ENCODE results near the gene ATXN7.

ATXN7 gene

DNA sequence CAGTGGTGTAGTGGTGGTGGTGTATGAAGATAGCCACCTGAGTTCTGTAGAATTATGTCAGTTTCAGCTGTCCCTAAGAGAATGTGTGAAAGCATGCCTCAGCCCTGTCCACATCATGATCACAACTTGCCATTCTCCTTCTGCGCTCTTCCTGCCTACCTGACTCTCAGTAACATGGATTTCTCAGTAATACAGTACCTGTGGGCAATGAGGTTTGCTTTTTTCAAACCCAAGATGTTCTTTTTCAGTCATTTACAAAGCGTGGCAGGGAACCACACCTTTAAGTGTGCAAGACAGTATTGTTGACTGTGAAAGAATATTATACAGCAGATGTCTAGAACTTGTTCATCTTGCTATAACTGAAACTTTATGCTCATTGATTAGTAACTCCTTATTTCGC, 120.7 kb downstream of the ATXN7 start:
- Histone ChIP-seq H3K9ac (ENCODE audit: low read depth, low read length) (no peak overlapping the region), H3K36me3 (ENCODE audit: control insufficient read depth, insufficient read depth, low read length) (peaks cover 3% of the 10 kb centered on the region), H3K9me3 (ENCODE audit: control insufficient read depth, insufficient read depth, low read length) (no peaks in the 10 kb centered on the region), H3K4me3 (ENCODE audit: low read depth, low read length) (no peak overlapping the region), H3K27me3 (ENCODE audit: control insufficient read depth, insufficient read depth, low read length) (no peaks in the 10 kb centered on the region), H3K4me1 (ENCODE audit: control insufficient read depth, insufficient read depth, low read length) (no peaks in the 10 kb centered on the region)

DNA sequence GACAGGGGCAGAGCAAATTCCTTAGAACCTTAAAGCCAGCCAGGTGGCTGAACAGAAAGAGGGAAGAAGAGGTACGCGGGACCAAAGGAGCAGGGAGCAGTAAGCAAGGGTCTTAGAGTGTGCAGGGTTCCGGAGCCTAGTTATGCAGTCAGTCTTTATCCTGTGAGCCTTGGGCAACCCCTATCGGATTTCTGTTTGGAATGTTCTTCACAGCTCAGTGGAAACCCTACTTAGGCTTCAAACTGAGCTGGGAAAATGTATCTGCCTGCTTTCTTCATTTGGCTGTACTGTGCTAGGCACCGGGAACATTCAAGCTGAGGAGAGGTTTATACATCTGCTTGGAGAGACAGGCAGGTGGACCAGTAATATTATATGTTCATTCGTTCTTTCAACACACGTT, 122.5 kb downstream of the ATXN7 start:
- Histone ChIP-seq H3K36me3 (ENCODE audit: control insufficient read depth, insufficient read depth, low read length) (peaks cover 4% of the 10 kb centered on the region), H3K9me3 (ENCODE audit: control insufficient read depth, insufficient read depth, low read length) (no peaks in the 10 kb centered on the region), H3K9ac (ENCODE audit: low read depth, low read length) (no peak overlapping the region), H3K4me1 (ENCODE audit: control insufficient read depth, insufficient read depth, low read length) (no peaks in the 10 kb centered on the region), H3K27me3 (ENCODE audit: control insufficient read depth, insufficient read depth, low read length) (no peaks in the 10 kb centered on the region), H3K4me3 (ENCODE audit: low read depth, low read length) (no peak overlapping the region)

DNA sequence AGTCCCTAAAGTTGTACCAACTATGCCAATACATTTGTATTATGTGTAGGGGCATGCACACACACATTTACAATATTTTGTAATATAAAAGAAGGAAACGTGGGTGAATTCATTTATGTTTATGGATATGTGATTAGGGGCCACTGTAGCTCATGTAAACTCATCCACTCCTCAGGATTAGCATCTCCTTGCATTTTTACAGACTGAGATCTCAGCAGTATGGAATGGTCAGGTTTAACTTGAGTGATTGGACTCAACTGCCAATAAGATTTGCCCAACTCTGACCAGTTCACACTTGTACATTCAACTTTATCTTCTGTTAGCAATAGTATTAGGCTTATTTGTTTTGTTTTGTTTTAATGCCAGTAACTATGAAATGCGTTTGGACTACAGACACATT, 123.2 kb downstream of the ATXN7 start:
- Histone ChIP-seq H3K36me3 (ENCODE audit: control insufficient read depth, insufficient read depth, low read length) (peaks cover 4% of the 10 kb centered on the region), H3K9me3 (ENCODE audit: control insufficient read depth, insufficient read depth, low read length) (no peaks in the 10 kb centered on the region), H3K9ac (ENCODE audit: low read depth, low read length) (no peak overlapping the region), H3K4me1 (ENCODE audit: control insufficient read depth, insufficient read depth, low read length) (no peaks in the 10 kb centered on the region), H3K27me3 (ENCODE audit: control insufficient read depth, insufficient read depth, low read length) (no peaks in the 10 kb centered on the region), H3K4me3 (ENCODE audit: low read depth, low read length) (no peak overlapping the region)

DNA sequence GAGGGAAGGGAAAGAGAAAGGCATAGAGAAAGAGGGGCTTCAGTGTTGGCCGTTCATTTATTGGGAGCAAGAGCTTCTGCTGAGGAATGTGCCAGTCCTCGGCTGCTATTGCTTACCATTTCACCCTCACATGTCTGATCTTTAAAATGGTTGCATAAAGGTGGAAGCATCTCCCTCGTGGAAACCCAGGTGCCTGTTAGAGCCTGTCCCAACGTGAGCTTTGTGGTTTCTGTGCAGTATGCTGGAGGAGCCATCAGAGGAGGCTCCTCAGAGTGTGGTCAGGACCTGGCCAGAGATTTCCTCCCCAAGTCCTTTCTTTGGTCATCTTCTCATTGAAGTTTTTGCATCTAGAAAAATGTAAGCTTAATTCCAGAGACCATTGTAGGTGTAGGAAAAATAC, 125.3 kb downstream of the ATXN7 start:
- no peak overlapping the region for H3K9ac ChIP-seq (ENCODE audit: low read depth, low read length)
- H3K4me3 ChIP-seq (ENCODE audit: low read depth, low read length) = no peak overlapping the region
- H3K36me3 ChIP-seq (ENCODE audit: control insufficient read depth, insufficient read depth, low read length) = peaks cover 4% of the 10 kb centered on the region
- H3K27me3 ChIP-seq (ENCODE audit: control insufficient read depth, insufficient read depth, low read length) = no peaks in the 10 kb centered on the region
- H3K9me3 ChIP-seq (ENCODE audit: control insufficient read depth, insufficient read depth, low read length) = no peaks in the 10 kb centered on the region
- H3K4me1 ChIP-seq (ENCODE audit: control insufficient read depth, insufficient read depth, low read length) = peaks cover 5% of the 10 kb centered on the region

DNA sequence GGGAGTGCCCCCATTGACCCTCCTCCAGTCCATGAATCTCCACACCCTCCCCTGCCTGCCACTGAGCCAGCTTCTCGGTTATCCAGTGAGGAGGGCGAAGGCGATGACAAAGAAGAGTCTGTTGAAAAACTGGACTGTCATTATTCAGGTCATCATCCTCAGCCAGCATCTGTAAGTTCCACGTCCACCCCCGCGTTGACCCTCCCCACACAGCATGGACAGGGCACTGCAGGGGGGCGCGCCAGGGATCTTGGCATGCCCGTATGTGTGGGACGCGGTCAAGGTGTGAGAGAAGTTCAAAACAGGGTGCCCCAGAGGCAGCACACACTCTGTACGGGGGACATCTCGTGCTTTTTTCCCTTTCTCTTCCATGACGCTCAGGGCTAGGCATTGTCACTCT, 126.5 kb downstream of the ATXN7 start:
- Histone ChIP-seq H3K4me1 (ENCODE audit: control insufficient read depth, insufficient read depth, low read length) (peaks cover 5% of the 10 kb centered on the region), H3K4me3 (ENCODE audit: low read depth, low read length) (no peak overlapping the region), H3K9me3 (ENCODE audit: control insufficient read depth, insufficient read depth, low read length) (no peaks in the 10 kb centered on the region), H3K9ac (ENCODE audit: low read depth, low read length) (no peak overlapping the region), H3K36me3 (ENCODE audit: control insufficient read depth, insufficient read depth, low read length) (peaks cover 4% of the 10 kb centered on the region), H3K27me3 (ENCODE audit: control insufficient read depth, insufficient read depth, low read length) (no peaks in the 10 kb centered on the region)

DNA sequence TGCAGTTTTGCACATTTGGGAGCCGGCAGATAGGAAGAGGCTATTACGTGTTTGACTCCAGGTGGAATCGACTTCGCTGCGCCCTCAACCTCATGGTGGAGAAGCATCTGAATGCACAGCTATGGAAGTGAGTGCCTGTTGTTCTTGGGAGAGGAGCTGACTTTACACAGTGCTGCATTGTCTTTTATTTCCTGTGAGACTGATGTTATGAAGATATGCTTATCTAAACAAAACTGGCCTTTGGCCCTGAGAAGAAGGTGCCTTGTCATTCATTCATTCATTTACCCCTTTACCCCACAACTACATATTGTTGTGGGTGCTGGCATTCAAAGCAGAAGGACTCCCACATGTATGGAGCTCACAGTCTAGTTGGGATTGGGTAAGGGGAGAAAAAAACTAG, 127.1 kb downstream of the ATXN7 start:
- Histone ChIP-seq H3K27me3 (ENCODE audit: control insufficient read depth, insufficient read depth, low read length) (no peaks in the 10 kb centered on the region), H3K4me3 (ENCODE audit: low read depth, low read length) (no peak overlapping the region), H3K4me1 (ENCODE audit: control insufficient read depth, insufficient read depth, low read length) (peaks cover 5% of the 10 kb centered on the region), H3K9me3 (ENCODE audit: control insufficient read depth, insufficient read depth, low read length) (no peaks in the 10 kb centered on the region), H3K36me3 (ENCODE audit: control insufficient read depth, insufficient read depth, low read length) (peaks cover 9% of the 10 kb centered on the region), H3K9ac (ENCODE audit: low read depth, low read length) (no peak overlapping the region)

DNA sequence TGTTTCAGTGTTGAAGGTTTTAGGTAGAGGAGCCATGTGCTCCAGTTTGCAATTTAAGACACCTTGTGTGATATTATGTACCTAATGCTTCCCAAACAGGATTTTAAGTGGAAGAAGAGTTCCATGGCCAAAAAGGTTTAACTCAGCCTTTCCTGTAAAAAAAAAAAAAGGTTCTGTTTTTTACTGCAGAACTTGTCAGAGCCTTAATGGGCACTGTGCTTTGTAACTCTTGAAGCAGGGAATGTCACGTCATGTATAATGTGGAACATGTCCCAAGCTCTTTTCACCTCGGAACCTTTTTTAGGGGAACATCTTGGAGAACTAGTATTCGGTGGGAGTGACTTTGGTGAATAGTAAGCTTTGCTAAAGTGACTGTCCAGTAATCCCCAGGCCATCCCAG, 128.0 kb downstream of the ATXN7 start:
- no peaks in the 10 kb centered on the region for H3K27me3 ChIP-seq (ENCODE audit: control insufficient read depth, insufficient read depth, low read length)
- H3K36me3 ChIP-seq (ENCODE audit: control insufficient read depth, insufficient read depth, low read length) = peaks cover 15% of the 10 kb centered on the region
- no peak overlapping the region for H3K9ac ChIP-seq (ENCODE audit: low read depth, low read length)
- no peaks in the 10 kb centered on the region for H3K9me3 ChIP-seq (ENCODE audit: control insufficient read depth, insufficient read depth, low read length)
- H3K4me3 ChIP-seq (ENCODE audit: low read depth, low read length) = no peak overlapping the region
- H3K4me1 ChIP-seq (ENCODE audit: control insufficient read depth, insufficient read depth, low read length) = peaks cover 5% of the 10 kb centered on the region

DNA sequence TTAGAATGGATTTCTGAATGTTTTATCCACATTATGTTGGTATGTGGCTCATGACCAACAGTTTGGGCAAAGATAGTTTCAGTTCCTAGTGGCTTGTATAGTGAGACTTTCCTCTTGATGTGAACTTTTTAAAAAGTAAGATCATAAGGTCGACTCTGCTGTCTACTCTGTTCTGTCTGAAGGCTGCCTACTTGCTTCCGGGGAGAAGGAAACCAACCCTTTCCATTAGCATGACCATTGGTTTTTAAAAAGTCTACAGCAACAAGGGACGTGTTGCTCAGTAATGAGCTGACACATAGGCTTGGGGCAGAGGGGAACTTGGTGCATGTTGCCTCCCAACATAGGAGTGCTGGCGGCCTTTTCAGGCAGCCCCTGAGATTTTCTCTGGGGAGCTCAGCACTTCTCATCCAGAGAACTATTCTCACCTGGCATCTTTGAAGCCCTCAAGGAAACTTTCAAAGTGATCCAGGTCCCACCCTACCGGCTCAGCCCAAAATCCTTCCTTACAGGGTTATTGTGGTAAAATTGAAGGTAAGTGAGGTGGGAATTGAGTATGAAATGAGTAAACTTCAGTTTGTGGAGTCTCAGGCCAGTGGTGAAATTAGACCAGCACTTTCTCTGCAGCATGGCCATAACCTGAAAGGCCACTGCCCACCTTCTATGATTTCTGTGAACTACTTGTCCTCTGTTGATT, 129.0 kb downstream of the ATXN7 start:
- H3K36me3 ChIP-seq (ENCODE audit: control insufficient read depth, insufficient read depth, low read length) = peaks cover 15% of the 10 kb centered on the region

DNA sequence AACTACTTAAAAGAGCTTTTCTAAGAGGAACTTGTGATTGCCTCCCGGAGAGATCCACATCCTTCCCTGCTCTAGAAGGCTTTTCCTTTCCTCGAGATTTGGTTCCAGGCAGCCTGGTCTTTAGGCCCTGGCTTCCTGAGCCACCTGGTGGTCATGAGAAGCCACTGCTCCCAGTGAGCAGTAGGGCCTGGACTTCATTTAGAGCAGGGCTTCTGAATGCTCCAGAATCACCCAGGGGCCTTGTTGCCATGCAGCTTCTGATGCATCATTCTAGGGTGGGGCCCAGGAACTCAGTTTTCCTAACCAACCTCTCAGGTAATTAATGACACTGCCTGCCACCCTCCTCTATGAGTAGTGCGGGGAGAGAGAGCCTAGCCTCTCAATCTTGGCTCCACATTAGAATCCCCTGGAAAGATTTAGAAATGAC, 130.0 kb downstream of the ATXN7 start:
- no peak overlapping the region for H3K9ac ChIP-seq (ENCODE audit: low read depth, low read length)
- H3K9me3 ChIP-seq (ENCODE audit: control insufficient read depth, insufficient read depth, low read length) = no peaks in the 10 kb centered on the region
- no peak overlapping the region for H3K4me3 ChIP-seq (ENCODE audit: low read depth, low read length)
- H3K36me3 ChIP-seq (ENCODE audit: control insufficient read depth, insufficient read depth, low read length) = peaks cover 15% of the 10 kb centered on the region
- no peaks in the 10 kb centered on the region for H3K27me3 ChIP-seq (ENCODE audit: control insufficient read depth, insufficient read depth, low read length)
- H3K4me1 ChIP-seq (ENCODE audit: control insufficient read depth, insufficient read depth, low read length) = peaks cover 5% of the 10 kb centered on the region

More for the DNA sequence above, 129.0 kb downstream of the ATXN7 start:
- Histone ChIP-seq H3K9me3 (ENCODE audit: control insufficient read depth, insufficient read depth, low read length) (no peaks in the 10 kb centered on the region), H3K4me1 (ENCODE audit: control insufficient read depth, insufficient read depth, low read length) (peaks cover 5% of the 10 kb centered on the region), H3K9ac (ENCODE audit: low read depth, low read length) (no peak overlapping the region), H3K27me3 (ENCODE audit: control insufficient read depth, insufficient read depth, low read length) (no peaks in the 10 kb centered on the region), H3K4me3 (ENCODE audit: low read depth, low read length) (no peak overlapping the region)

DNA sequence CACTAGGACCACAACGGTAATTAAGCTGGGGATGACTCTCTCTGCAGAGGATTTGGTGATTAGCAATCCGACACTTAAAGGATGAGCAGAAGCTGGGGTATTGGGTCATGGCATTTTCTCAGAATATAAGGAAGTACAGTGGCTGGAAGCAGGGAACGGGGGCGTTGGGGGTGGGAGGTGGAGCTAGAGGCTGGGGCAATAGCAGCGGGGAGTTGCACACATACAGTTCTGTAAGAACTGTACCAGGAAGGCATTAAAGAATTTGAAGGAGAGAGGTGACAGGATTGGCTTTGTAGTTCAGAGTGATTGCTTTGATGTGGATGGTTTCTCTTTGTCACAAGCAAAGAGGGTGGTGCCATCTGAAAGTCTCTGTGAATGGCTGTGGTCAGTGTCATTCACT, 131.4 kb downstream of the ATXN7 start:
- Histone ChIP-seq H3K27me3 (ENCODE audit: control insufficient read depth, insufficient read depth, low read length) (no peaks in the 10 kb centered on the region), H3K4me3 (ENCODE audit: low read depth, low read length) (no peak overlapping the region), H3K36me3 (ENCODE audit: control insufficient read depth, insufficient read depth, low read length) (peaks cover 15% of the 10 kb centered on the region), H3K9ac (ENCODE audit: low read depth, low read length) (no peak overlapping the region), H3K4me1 (ENCODE audit: control insufficient read depth, insufficient read depth, low read length) (peaks cover 15% of the 10 kb centered on the region), H3K9me3 (ENCODE audit: control insufficient read depth, insufficient read depth, low read length) (no peaks in the 10 kb centered on the region)

DNA sequence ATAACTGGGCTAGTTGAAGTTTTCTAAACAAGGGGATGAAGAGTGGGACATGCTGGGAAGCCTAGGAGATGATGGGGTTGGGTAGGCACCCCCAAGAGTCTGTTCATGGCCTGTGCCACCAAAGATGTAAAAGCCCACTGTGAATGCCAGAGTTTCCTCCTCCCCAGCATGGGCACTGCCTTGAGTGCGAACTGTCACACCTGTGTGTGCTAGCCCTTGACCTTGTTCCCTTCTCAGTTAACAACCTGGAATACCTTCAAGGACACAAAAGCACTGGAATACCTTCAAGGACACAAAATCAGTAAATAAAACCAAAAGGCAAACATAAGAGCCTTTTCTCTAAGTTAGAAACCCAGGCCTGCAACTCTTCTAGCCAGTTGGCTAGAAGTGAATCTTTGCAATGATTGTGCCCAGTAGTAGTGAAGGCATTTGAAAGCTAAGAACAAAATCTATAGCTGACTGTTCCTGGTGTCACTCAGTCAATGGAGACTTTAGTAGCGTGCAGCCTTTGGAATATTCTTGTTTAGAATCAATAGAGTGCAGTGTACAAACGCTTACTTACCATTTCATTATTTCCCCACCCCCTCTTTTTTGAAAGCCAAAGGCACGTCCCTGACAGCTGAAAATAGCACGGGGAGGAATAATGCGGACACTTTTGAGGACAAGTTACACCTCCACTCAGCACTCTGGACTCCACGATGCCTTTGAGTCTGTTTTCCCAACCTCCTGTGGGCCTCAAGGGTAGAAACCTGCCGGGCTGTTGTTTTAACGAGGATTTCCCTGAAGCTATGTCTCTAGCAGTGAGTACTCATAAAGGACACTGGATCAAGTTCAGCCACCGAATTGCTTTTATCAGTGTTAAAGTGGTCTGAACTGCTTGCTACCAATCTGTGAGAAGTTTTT, 135.4 kb downstream of the ATXN7 start:
- Histone ChIP-seq H3K4me3 (ENCODE audit: low read depth, low read length) (no peak overlapping the region), H3K27me3 (ENCODE audit: control insufficient read depth, insufficient read depth, low read length) (no peaks in the 10 kb centered on the region), H3K9me3 (ENCODE audit: control insufficient read depth, insufficient read depth, low read length) (no peaks in the 10 kb centered on the region), H3K36me3 (ENCODE audit: control insufficient read depth, insufficient read depth, low read length) (peaks cover 11% of the 10 kb centered on the region), H3K9ac (ENCODE audit: low read depth, low read length) (no peak overlapping the region), H3K4me1 (ENCODE audit: control insufficient read depth, insufficient read depth, low read length) (peaks cover 22% of the 10 kb centered on the region)

Data from iPS-15b (cell line).